NAMALWA (cell line): ENCODE results near the gene STARD13.

ENCODE experiments used
- DNase-seq: peaks from one replicate; pipeline ENCODE4 v3.0.0-alpha.2; 2015; ENCODE audit warnings: low spot score

Gene STARD13

DNA sequence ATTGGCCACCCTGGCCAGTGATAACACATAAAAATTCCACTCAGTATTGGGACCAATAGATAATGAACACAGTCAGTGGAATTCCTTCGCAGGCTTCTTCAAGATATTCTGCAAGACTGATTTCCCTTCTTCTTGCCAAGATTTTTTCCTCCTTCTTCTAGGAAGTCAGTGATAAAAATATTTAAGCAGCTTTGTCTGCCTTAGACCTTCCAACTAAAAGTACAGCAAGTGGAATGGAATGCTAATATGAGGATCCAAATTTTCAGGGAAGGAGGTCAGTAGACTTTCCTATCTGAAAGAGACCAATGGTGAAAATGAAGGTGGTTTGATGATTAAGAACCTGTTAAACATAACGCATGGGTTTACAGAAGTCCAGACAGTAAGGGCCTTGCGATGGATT is 9.6 kb downstream of the STARD13 start:
- DNase-seq: no peak

GRCh38 chr13:33274264-33274663 is 11.3 kb downstream of the STARD13 start:
- DNase-seq: no peak

GRCh38 chr13:33272531-33273124 is 12.9 kb downstream of the STARD13 start:
- DNase-seq: no peak

GRCh38 chr13:33271759-33272158 is 13.8 kb downstream of the STARD13 start:
- DNase-seq: no peak

DNA sequence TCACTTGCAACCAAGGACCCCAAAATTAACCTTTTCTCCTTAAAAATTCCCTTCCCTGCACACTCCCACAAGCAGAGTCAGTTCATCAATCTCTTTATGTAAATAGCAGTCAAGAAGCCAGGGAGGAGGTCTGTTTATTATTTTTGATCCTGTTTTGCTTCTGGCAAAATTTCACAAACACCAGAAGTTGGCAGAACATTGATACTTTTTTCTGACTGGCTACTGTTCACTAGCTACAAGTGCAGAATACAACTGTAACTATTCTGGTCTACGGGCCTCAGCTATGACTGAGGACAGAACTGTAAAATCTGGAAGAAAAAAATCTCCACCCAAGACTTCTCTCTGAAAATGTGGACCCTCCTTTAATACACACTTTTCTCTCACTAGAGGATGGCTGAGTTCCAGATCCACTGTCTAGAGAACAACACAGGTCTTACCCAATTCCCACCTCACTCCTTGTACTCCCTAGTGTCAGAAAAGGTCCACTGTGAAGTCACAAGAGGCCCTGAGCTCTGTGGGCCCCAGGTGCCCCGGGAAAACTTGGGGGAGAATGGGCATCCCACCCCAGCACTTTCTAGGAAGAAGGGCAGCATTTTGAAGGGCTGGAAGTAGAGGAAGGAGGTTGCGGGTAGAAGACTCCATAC is 14.5 kb downstream of the STARD13 start:
- no peak for DNase-seq

GRCh38 chr13:33265607-33266006 is 19.9 kb downstream of the STARD13 start:
- no peak for DNase-seq

- no peak for DNase-seq
These were observed 20.4 kb downstream of the STARD13 start for GRCh38 chr13:33265133-33265532.

- DNase-seq: no peak
These were observed 21.0 kb downstream of the STARD13 start for GRCh38 chr13:33264620-33264978.

DNA sequence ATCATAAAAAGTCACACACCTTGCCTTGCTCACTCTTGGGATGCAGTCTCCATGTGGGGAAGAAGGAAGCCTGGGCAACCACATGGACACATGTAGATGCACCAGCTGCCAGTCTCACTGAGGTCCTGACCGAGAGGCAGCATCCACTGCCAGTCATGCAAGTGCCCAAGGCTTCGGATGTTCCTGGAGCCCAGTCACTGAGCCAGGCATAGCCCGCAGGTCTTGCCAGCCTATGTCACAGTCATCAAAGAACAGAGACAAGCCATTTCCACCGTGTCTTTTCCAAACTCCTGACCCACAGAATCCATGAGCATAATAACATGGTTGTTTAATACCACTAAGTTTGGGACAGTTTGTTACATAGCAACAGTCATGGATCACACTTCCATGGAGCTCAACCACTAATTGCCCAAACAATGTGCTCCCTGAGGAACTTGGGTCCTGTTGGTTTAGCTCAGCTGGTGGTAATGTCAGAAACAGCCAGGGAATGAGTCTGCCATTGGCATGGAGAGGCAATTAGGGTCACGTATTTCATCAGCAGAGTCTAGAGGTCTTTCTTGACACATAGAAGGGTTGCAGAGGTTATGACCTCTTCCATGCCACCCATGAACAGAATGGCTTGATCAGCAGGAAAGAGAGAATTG is 21.5 kb downstream of the STARD13 start:
- DNase-seq: no peak

DNA sequence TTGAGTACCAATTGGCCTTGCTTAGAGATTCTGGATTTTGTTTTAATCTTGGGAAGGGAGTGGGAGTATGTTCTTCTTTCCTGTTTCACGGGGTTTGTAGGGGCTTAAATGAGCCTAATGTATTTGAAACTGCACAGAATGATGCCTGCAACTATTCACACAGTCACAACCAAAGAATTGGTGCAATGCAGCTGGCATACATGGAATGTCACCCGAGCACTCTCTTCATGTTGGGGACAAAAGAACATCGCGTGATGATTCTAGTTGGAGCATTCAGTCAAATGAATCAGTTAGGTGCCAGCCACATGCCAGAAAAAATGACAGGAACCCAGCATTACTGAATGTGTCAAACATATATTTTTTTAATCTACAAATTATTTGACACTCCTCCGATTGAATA is 22.1 kb downstream of the STARD13 start:
- no peak for DNase-seq

DNA sequence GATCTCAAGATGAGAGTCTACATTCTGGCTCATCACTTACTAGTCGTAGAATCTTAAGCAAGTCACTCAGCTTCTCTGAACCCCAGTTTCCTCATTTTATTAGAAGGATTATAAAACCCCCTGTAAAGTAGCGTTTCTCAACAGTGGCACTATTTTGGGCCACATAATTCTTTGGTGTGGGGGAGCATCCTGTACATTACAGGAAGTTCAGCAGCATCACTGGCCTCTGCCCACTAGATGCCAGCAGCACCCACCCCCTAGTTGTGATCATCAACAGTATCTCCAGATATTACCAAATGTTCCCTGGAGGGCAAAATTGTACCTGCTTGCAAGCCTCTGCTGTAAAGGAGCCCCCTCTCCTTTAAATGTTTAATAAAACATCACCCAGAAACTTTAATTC is 22.6 kb downstream of the STARD13 start:
- peak; percentile 9 for DNase-seq

GRCh38 chr13:33262594-33262993 is 23.0 kb downstream of the STARD13 start:
- no peak for DNase-seq

DNA sequence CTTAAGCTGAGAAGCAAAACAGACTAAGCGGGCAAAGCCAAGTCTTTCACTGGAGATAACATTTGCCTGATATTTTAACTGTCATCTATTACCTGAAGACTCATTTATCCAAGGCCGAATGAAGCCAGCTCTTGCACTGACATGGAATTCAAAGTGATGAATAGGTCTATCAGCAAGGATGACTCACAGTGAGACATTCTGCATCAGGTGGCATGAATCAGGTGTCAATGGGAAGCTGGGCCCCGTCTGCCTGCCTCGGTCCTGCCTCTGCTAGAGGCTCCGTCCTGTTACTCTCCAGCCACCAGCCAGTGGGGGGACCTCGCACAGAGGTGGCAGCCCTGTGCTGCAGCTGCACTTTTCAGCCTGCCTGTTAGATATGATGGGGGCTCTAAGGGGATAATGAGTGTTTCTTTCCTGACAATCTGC is 23.5 kb downstream of the STARD13 start:
- DNase-seq: no peak

DNA sequence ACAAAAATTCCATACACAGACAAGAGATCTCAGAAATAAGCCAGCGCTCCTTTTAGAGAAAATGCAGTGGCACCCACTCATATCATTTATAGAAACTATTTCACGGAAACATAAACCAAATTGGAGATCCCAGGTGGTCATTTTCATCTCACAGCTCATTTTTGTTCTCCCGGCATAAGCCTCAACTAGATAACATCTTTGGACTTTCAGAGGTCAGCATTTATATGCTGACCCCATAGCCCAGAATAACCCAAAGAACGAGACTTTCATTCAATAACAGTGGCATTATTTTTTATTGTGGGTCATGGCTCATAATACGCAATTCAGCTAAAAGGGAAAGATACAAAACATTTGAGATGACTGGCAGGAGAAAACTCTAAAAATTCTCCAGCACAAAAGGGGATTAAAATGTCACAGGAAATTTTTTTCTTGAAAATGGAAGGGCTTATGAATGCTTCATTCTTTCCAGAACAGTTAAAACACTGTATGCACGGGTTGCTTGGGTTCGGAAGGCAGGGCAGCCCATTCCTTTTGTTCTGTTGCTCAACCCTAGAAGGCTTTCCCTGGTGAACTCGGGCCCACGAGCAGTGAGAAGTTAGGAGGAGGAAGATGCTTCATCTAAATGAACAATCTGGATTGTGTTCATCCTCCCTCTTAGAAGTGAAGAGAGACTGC is 24.0 kb downstream of the STARD13 start:
- DNase-seq: no peak

DNA sequence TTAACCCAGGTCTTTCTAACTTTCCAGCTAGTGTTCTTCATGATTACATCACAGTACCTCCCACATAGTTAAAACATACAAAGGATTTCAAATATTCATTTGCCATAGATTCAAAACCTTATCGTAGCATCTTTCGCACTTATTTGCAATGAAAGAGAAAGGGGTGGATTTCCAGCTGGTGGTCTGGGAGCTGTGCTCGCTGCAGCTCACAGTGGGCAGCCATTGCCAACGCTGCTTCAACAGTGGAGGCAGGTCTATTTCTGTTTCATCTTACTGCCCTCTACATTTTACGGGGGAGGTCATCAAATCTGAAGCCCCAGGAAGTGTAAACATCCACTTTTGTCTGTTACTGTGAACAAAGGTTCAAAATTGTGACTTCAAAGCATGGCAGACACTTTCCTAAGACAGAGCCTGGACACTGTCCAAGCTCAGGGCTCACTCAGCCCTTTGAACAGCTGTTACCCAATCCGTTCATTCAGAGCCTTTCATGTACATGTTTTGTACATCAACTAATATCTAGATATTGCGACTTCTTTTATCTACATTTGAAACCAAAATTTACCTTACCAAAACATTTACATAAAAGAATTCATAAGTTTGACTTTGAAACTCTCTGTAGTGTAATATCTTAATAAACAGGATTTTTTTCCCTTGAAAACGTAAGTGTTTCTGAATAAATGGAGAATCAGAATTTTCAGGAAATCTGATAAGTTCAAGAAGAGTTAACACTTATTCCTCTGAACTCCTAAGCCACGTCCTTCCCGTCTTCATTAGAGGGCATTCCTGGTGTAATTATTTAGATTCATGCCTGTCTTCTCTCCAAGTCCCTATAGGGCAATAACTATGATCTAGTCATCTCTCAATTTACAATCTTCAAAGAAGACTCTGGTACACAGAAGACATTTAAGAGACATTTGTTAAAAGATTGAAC is 25.1 kb downstream of the STARD13 start:
- DNase-seq: no peak

DNA sequence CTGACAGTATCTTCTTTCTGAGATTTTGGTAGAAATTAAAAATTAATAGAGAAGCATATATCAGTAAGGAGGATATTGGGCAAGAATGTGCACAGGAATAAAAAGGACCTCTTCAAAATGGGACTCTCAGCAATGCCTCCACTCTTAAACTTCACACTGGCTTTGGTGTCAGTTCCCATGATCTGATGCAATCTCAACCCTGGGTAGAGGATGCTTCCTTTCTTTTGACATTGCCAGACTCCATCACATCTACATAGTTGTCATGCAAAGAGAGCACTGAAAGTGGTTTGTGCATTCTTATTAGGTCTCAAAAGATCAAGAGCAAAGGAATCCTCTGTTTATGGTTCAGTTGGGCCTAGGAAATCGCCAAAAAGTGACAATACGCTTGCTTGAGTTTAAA is 26.3 kb downstream of the STARD13 start:
- DNase-seq: no peak

GRCh38 chr13:33258808-33259193 is 26.8 kb downstream of the STARD13 start:
- DNase-seq: no peak

DNA sequence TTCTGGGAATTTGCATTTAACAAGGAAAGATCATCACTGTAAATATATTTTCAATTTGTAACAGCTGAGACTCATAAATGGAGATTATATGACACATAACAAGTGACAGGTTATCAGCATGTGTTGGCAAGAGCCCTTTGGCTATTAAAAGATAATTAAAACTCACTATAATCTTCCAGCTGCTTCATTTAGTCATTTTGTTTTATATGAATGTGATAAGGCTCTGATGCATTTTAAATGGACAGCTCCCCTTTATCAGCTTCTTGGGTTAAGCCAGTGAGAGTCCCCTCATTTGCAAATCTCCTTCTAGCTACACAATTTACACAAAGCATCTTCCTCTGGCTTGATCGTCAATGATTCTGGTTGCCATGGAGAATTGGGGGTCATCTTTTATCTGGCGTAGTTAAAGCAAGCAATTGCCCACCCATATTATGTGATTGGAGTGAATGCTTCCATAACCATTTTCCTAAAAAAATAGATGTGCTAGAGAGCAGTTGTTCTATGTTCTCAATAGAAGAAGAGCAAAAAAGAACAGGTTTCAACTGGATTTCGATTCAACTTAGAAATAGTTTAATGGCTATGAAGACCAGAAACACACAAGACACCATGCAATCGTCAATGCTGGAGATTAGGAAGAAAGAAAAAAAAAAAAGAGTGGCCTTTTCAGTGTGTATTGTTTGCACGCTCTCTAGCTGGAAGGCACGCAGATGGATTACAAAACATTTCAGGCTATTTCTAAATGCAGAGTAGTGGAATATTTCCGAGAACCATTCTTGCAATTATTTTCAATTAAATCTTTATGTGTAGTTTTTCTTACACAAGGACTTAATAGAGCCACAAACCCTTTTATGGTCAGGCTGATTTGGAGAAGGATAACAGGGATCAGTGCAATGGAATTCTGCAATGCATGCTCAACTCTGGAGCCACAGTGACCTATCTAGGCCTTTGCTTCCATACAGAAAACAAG is 27.4 kb downstream of the STARD13 start:
- no peak for DNase-seq

DNA sequence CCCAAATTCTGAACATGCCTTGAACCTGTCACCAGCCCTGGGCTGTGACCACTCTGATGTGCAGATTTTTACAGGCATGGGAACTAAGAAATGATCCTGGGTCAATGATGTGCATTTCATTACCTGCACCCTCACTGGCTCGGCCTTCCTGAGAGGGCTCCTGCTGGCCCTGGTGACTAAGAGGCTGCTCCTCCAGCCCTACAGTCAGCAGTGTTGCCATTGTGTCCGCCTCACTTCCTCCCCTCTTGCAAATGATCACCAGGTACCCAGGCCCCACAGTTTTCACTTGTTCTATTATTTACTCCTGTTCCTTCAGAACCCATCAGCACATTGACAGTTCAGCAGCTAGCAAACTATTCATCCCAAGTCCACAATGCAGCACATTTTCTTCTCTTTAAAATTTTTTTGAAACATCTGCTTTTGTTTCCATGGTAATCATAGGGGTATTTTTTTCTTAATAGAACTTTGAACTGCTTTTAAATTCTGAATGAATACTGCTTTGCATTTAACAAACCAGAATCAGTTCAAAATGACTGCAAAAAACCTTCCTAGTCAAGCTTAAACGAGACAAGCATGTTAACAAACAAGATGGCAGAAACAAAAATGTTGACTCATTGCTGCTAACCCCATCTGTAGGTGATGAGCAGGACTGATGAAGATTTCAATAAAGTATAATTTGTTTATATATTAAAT is 29.3 kb downstream of the STARD13 start:
- no peak for DNase-seq

DNA sequence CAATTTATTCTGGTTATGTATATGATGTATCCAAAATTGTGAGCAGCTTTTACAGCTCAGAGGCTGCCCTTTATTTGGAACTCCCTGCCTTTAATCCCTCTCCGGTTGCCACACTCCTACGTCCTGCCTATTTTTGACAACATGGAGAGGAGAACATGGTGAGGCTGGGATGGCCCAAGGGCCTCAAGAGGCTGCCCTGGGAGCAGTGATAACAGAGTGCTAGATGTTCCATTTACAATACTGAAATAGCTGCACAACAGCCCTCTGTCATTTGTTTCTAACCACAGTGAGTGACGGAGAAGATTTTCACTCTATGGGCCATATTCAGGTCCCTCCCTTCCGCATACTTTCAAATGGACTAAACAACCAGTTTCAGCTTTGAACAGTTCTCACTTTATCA is 33.4 kb downstream of the STARD13 start:
- DNase-seq: no peak
